DND-41 (cell line): ENCODE data around the gene CCDC167.

Experiments used
- ATAC-seq: fragments of 200-7000 bp; cut with Tn5 transposase; 3 replicates; pipeline ENCODE4 v1.9.1; 2021; ENCODE audit warnings: low read depth; ENCODE audit not compliant: insufficient read depth
- DNase-seq: peaks from one replicate; pipeline ENCODE4 v3.0.0-alpha.2; 2020
- H2AFZ ChIP-seq: 2 replicates; pipeline ENCODE4 v1.6.0; 2012; ENCODE audit warnings: low read depth, low read length
- H3K27ac ChIP-seq: 2 replicates; pipeline ENCODE4 v1.5.1; 2012; ENCODE audit warnings: low read length, inconsistent platforms
- H3K27me3 ChIP-seq: fragments of 200-600 bp; sonication (generic); 2 replicates; pipeline ENCODE4 v1.6.0; 2012; ENCODE audit warnings: low read length, mild to moderate bottlenecking, inconsistent platforms; ENCODE audit not compliant: insufficient read depth, poor library complexity
- H3K36me3 ChIP-seq: 2 replicates; pipeline ENCODE4 v1.5.1; 2012; ENCODE audit warnings: low read length, inconsistent platforms; ENCODE audit not compliant: insufficient read depth
- H3K4me1 ChIP-seq: 2 replicates; pipeline ENCODE4 v1.5.1; 2012; ENCODE audit warnings: mild to moderate bottlenecking, low read length; ENCODE audit not compliant: insufficient read depth
- H3K4me2 ChIP-seq: 2 replicates; pipeline ENCODE4 v1.6.0; 2012; ENCODE audit warnings: mild to moderate bottlenecking, moderate library complexity, low read length, inconsistent platforms; ENCODE audit not compliant: insufficient read depth
- H3K4me3 ChIP-seq, 2 experiments: fragments of 200-600 bp in 1 of 2; shearing (Covaris generic) in 1 of 2; 2 replicates each; pipeline ENCODE4 v1.5.1; 2012 to 2016; ENCODE audit warnings: inconsistent platforms in 2 of 2, low read length in 2 of 2, mild to moderate bottlenecking in 2 of 2, low read depth in 1 of 2, moderate library complexity in 1 of 2
- H3K79me2 ChIP-seq: 2 replicates; pipeline ENCODE4 v1.6.0; 2012; ENCODE audit warnings: low read length, inconsistent platforms; ENCODE audit not compliant: insufficient read depth
- H3K9ac ChIP-seq: 2 replicates; pipeline ENCODE4 v1.6.0; 2012; ENCODE audit warnings: low read depth, mild to moderate bottlenecking, inconsistent platforms, low read length, moderate library complexity
- H3K9me3 ChIP-seq: 2 replicates; pipeline ENCODE4 v1.5.1; 2012; ENCODE audit warnings: low read length, moderate library complexity, mild to moderate bottlenecking, inconsistent platforms; ENCODE audit not compliant: insufficient read depth, severe bottlenecking
- H4K20me1 ChIP-seq: 2 replicates; pipeline ENCODE4 v1.6.0; 2012; ENCODE audit warnings: low read length; ENCODE audit not compliant: insufficient read depth
- CTCF ChIP-seq: IDR thresholded peaks from 2 replicates; pipeline ENCODE4 v1.5.1; 2012; ENCODE audit warnings: borderline replicate concordance, low read length, moderate library complexity, mild to moderate bottlenecking; ENCODE audit not compliant: poor library complexity, severe bottlenecking; ENCODE audit errors: extremely low read depth
- EZH2 ChIP-seq: IDR thresholded peaks from 3 replicates; pipeline ENCODE4 v1.6.1; 2012; ENCODE audit warnings: borderline replicate concordance, low read depth, mild to moderate bottlenecking, moderate library complexity, low read length, inconsistent platforms; ENCODE audit not compliant: severe bottlenecking

Gene CCDC167

DNA sequence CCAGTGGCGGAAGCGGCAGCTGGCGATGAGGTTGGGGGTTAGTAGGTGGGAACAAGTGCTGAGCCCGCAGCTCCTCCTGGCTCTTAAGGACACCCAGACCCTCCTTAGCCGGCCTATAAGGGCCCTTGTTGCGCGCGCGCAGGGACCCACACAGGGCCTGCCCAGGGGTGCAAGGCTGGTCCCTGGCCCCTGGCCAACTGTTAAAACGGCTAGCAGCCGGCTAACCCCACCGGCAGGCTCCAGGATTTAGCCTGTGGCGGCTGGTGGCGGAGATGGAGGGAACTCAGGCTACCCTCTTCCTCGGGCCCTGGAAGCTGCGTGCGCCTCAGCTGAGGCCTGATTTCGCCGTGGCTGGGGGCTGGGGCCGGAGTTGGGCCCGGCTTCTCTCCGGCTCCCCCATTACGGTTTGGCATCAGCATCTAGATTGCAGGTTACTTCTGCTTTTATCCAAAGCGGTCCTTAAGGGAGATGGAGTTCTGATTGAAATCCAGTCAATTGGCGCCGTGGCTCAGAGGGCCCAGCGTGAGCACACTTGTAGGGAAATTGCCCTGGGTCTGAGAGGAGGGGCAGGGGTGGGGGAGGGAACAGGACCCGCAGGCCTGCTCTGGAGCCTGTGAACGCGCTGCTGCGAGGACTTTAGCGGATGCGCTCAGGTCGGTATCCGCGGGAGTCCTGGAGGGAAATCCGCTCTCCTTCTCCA, 36.9 kb upstream of the CCDC167 start:
- Histone ChIP-seq H3K27ac (no peak overlapping the region), H3K4me1 (no peaks in the 10 kb centered on the region), H2AFZ (no peak overlapping the region), H3K36me3 (no peaks in the 10 kb centered on the region), H3K9me3 (no peaks in the 10 kb centered on the region), H3K27me3 (peaks cover 25% of the 10 kb centered on the region), H3K9ac (no peak overlapping the region), H3K4me3 (no peak overlapping the region), H4K20me1 (peaks cover 3% of the 10 kb centered on the region; the same call in 1 of the 2 replicates), H3K4me2 (no peak overlapping the region), H3K79me2 (no peaks in the 10 kb centered on the region)
- ATAC-seq (no peak), DNase-seq (no peak)
- no peak for TF ChIP-seq EZH2
- TF ChIP-seq CTCF = no peak

DNA sequence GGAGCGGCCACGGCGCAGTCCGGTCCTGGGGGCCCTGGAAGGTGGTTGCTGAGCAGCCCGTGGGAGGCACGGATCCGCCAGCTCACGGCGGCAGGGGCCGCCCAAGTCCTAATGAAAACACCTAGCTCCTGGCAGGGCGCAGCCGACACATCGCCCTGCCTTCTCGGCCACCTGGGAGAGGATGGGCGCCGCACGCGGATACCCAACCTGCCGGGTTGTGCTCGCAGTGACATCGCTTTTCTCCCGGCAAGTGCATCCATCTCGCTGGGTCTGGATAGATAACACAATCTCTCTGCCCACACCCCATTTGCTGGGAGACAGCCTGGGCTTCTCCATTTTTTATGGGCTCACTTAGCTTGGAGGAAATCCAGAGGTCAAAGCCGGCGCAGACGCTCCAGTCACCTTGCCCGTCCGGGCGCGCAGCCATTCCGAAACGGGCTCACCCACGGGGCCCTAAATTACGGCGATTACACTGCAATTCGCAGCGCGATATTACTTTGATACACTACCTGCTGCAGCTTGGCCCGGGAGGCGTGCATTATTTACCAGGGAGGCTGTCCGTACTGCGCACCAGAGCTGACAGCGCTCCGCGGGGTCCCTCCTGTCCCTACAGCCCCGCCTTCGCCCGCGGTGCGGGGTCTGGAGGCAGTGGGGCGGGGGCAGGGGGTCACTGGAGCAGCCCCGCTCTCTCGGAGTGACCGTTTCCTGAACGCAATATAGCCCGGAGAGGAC, 36.2 kb upstream of the CCDC167 start:
- no peaks in the 10 kb centered on the region for H3K36me3 ChIP-seq
- DNase-seq = no peak
- H3K4me3 ChIP-seq = no peak overlapping the region
- no peaks in the 10 kb centered on the region for H3K4me1 ChIP-seq
- no peak overlapping the region for H2AFZ ChIP-seq
- no peak overlapping the region for H3K4me2 ChIP-seq
- H3K27ac ChIP-seq = no peak overlapping the region
- H4K20me1 ChIP-seq = peaks cover 3% of the 10 kb centered on the region; the same call in 1 of the 2 replicates
- no peak overlapping the region for H3K9ac ChIP-seq
- TF ChIP-seq CTCF = no peak
- no peak for TF ChIP-seq EZH2
- H3K79me2 ChIP-seq = no peaks in the 10 kb centered on the region
- no peak for ATAC-seq
- no peaks in the 10 kb centered on the region for H3K9me3 ChIP-seq
- H3K27me3 ChIP-seq = peaks cover 25% of the 10 kb centered on the region

DNA sequence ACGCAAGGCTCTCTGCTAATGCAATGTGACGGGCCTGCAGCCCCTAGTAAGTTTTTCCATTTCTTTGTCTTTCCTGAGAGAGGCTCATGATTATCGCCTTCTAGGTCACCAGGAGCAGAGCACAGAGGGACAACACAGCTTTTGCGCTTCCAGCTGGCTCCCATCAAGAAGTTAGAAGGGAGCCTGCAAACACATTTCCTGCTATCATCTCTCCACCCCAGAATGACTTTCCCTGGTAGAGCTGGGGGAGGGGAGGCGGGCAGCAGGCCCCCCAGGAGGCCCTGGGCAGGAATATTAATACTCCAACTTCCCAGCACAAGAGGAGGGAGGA, 35.7 kb upstream of the CCDC167 start:
- Histone ChIP-seq H3K4me1 (no peaks in the 10 kb centered on the region), H3K9me3 (no peaks in the 10 kb centered on the region), H4K20me1 (peaks cover 3% of the 10 kb centered on the region; the same call in 1 of the 2 replicates), H3K4me2 (no peak overlapping the region), H2AFZ (no peak overlapping the region), H3K27me3 (peaks cover 25% of the 10 kb centered on the region), H3K79me2 (no peaks in the 10 kb centered on the region), H3K36me3 (no peaks in the 10 kb centered on the region), H3K9ac (no peak overlapping the region), H3K4me3 (no peak overlapping the region), H3K27ac (no peak overlapping the region)
- TF ChIP-seq CTCF = no peak
- TF ChIP-seq EZH2 = no peak
- DNase-seq (no peak), ATAC-seq (no peak)
